Measurements from ENCODE around the gene OR2A2. TPM values are rescaled to one million over a fixed set of nuclear protein-coding genes. Genes with fewer than 3 reads are reported as not detected.

The OR2A2 gene
- total RNA-seq, 2 experiments from 2014 or later, result not detected

DNA sequence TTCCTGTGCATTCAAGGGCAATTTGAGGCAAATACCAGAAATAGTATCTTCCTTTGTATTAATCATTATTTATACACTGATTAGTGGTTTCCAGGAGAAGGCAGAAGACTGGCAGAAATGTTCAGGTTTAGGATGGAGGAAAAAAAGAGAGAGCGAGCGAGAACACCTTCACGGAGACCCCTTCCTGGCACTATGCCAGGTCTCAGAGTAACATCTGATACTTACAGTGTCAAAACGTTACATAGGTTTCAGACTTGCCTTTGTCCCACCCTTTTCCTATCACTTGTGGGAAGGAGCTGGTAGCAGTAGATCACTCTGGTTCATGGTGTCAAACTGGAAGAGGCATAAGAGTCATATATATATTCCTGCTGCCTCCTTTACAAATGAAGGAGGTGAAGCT lies 22.7 kb upstream of the OR2A2 start:
- Mint-ChIP-seq H3K9me3 (no peaks in the 10 kb centered on the region), H3K27me3 (peaks cover 9% of the 10 kb centered on the region), H3K4me3 (no peak overlapping the region), H3K27ac (no peak overlapping the region), H3K4me1 (ENCODE audit: low read depth) (no peaks in the 10 kb centered on the region), H3K36me3 (ENCODE audit: low read depth) (no peaks in the 10 kb centered on the region)
- ATAC-seq (ENCODE audit: poor library complexity) (no peak), DNase-seq (no peak)
- Histone ChIP-seq H3K27ac (ENCODE audit: low read depth in 1 of 2, low read length in 2 of 2) (no peak overlapping the region), H3K4me1 (ENCODE audit: insufficient read depth, low read length) (no peaks in the 10 kb centered on the region), H3K4me3 (ENCODE audit: low read length) (no peak overlapping the region), H3K27me3 (ENCODE audit: control insufficient read depth in 1 of 2, insufficient read depth in 2 of 2, low read length in 2 of 2) (no peaks in the 10 kb centered on the region), H3K9me3 (ENCODE audit: control insufficient read depth in 1 of 2, insufficient read depth in 1 of 2, low read length in 2 of 2) (peaks cover 0 to 5% of the 10 kb centered on the region in 2 experiments), H3K36me3 (ENCODE audit: insufficient read depth, low read length) (no peaks in the 10 kb centered on the region)
- TF ChIP-seq, protein P1, sequence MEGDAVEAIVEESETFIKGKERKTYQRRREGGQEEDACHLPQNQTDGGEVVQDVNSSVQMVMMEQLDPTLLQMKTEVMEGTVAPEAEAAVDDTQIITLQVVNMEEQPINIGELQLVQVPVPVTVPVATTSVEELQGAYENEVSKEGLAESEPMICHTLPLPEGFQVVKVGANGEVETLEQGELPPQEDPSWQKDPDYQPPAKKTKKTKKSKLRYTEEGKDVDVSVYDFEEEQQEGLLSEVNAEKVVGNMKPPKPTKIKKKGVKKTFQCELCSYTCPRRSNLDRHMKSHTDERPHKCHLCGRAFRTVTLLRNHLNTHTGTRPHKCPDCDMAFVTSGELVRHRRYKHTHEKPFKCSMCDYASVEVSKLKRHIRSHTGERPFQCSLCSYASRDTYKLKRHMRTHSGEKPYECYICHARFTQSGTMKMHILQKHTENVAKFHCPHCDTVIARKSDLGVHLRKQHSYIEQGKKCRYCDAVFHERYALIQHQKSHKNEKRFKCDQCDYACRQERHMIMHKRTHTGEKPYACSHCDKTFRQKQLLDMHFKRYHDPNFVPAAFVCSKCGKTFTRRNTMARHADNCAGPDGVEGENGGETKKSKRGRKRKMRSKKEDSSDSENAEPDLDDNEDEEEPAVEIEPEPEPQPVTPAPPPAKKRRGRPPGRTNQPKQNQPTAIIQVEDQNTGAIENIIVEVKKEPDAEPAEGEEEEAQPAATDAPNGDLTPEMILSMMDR (IDR thresholded peaks at IDR 0.05), result no peak
- ChIA-PET POLR2A (no interaction called here), CTCF (no interaction called here)
- intact Hi-C loops (cut with DNase I, micrococcal nuclease), result no loop called here

GRCh38 chr7:144087230-144087629 lies 22.2 kb upstream of the OR2A2 start:
- Mint-ChIP-seq H3K27ac (no peak overlapping the region), H3K27me3 (peaks cover 13% of the 10 kb centered on the region), H3K9me3 (no peaks in the 10 kb centered on the region), H3K4me3 (no peak overlapping the region), H3K4me1 (ENCODE audit: low read depth) (no peaks in the 10 kb centered on the region), H3K36me3 (ENCODE audit: low read depth) (no peaks in the 10 kb centered on the region)
- no peak for ATAC-seq (ENCODE audit: poor library complexity)
- H3K36me3 ChIP-seq (ENCODE audit: insufficient read depth, low read length), result no peaks in the 10 kb centered on the region
- peaks cover 0 to 5% of the 10 kb centered on the region in 2 experiments for H3K9me3 ChIP-seq (ENCODE audit: control insufficient read depth in 1 of 2, insufficient read depth in 1 of 2, low read length in 2 of 2)
- no peak overlapping the region for H3K27ac ChIP-seq (ENCODE audit: low read depth in 1 of 2, low read length in 2 of 2)
- H3K4me3 ChIP-seq (ENCODE audit: low read length), result no peak overlapping the region
- TF ChIP-seq, protein P1 (IDR thresholded peaks at IDR 0.05), result no peak
- intact Hi-C loops (cut with DNase I, micrococcal nuclease), result no loop called here
- H3K27me3 ChIP-seq (ENCODE audit: control insufficient read depth in 1 of 2, insufficient read depth in 2 of 2, low read length in 2 of 2), result no peaks in the 10 kb centered on the region
- no peaks in the 10 kb centered on the region for H3K4me1 ChIP-seq (ENCODE audit: insufficient read depth, low read length)
- POLR2A ChIA-PET, result no interaction called here
- DNase-seq, result no peak
- CTCF ChIA-PET, result no interaction called here

DNA sequence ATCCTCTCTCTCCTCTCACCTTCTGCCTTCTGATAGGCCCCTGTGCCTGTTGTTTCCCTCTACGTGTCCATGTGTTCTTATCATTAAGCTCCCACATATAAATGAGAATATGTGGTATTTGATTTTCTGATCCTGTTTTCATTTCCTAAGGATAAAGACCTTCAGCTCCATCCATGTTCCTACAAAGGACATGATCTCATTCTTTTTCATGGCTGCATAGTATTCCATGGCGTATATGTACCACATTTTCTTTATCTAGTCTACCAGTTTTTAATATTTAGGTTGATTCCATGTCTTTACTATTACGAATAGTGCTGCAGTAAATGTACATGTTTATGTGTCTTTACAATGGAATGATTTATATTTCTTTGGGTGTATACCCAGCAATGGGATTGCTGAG lies 18.7 kb upstream of the OR2A2 start:
- DNase-seq, result no peak
- H3K9me3 Mint-ChIP-seq, result peaks cover 2% of the 10 kb centered on the region
- Histone ChIP-seq H3K27ac (ENCODE audit: low read depth in 1 of 2, low read length in 2 of 2) (no peak overlapping the region), H3K27me3 (ENCODE audit: control insufficient read depth in 1 of 2, insufficient read depth in 2 of 2, low read length in 2 of 2) (no peaks in the 10 kb centered on the region), H3K4me3 (ENCODE audit: low read length) (no peak overlapping the region), H3K4me1 (ENCODE audit: insufficient read depth, low read length) (no peaks in the 10 kb centered on the region), H3K9me3 (ENCODE audit: control insufficient read depth in 1 of 2, insufficient read depth in 1 of 2, low read length in 2 of 2) (peaks cover 0 to 5% of the 10 kb centered on the region in 2 experiments), H3K36me3 (ENCODE audit: insufficient read depth, low read length) (no peaks in the 10 kb centered on the region)
- H3K36me3 Mint-ChIP-seq (ENCODE audit: low read depth), result no peaks in the 10 kb centered on the region
- ChIA-PET CTCF (no interaction called here), POLR2A (no interaction called here)
- H3K4me1 Mint-ChIP-seq (ENCODE audit: low read depth), result no peaks in the 10 kb centered on the region
- H3K4me3 Mint-ChIP-seq, result no peak overlapping the region
- intact Hi-C loops (cut with DNase I, micrococcal nuclease), result loop anchor here in 1 of 2 experiments (10.0 kb wide), 1 partner anchor 146 kb away; no protein-coding TSS in a partner anchor
- peaks cover 24% of the 10 kb centered on the region for H3K27me3 Mint-ChIP-seq
- TF ChIP-seq, protein P1 (IDR thresholded peaks at IDR 0.05), result no peak
- no peak overlapping the region for H3K27ac Mint-ChIP-seq
- no peak for ATAC-seq (ENCODE audit: poor library complexity)
